WTC11 (cell line): Measurements from ENCODE around the gene SMIM44.

Experiments
- ATF3 ChIP-seq: sonication (generic); formaldehyde crosslinking; conservative IDR thresholded peaks from 2 replicates; pipeline ENCODE4 v1.8.1; 2022; ENCODE audit warnings: mild to moderate bottlenecking, missing genetic modification reagents
- CBFB ChIP-seq: sonication (generic); formaldehyde crosslinking; IDR thresholded peaks from 2 replicates; pipeline ENCODE4 v1.8.1; 2022; ENCODE audit warnings: mild to moderate bottlenecking, low read depth, missing genetic modification reagents
- CREB1 ChIP-seq: sonication (generic); formaldehyde crosslinking; IDR thresholded peaks from 2 replicates; pipeline ENCODE4 v1.8.0; 2023; ENCODE audit warnings: mild to moderate bottlenecking, missing genetic modification reagents
- ETV6 ChIP-seq: sonication (generic); formaldehyde crosslinking; IDR thresholded peaks from 2 replicates; pipeline ENCODE4 v1.8.1; 2022; ENCODE audit warnings: mild to moderate bottlenecking, missing genetic modification reagents
- GABPB1 ChIP-seq: sonication (generic); formaldehyde crosslinking; IDR thresholded peaks from 2 replicates; pipeline ENCODE4 v1.8.1; 2023; ENCODE audit warnings: mild to moderate bottlenecking, missing genetic modification reagents
- NR3C1 ChIP-seq: sonication (generic); formaldehyde crosslinking; conservative IDR thresholded peaks from 2 replicates; pipeline ENCODE4 v1.8.1; 2023; ENCODE audit warnings: low read depth, mild to moderate bottlenecking, missing genetic modification reagents
- STAT6 ChIP-seq: sonication (generic); formaldehyde crosslinking; conservative IDR thresholded peaks from 2 replicates; pipeline ENCODE4 v1.8.1; 2023; ENCODE audit warnings: mild to moderate bottlenecking, low read depth, missing genetic modification reagents, moderate library complexity
- ZNF232 ChIP-seq: sonication (generic); formaldehyde crosslinking; IDR thresholded peaks from 2 replicates; pipeline ENCODE4 v1.8.0; 2022; ENCODE audit warnings: mild to moderate bottlenecking, missing genetic modification reagents
- ZNF263 ChIP-seq: sonication (generic); formaldehyde crosslinking; IDR thresholded peaks from 2 replicates; pipeline ENCODE4 v1.8.1; 2022; ENCODE audit warnings: low read depth, mild to moderate bottlenecking, moderate library complexity, missing genetic modification reagents
- ZNF671 ChIP-seq: fragments of 250-450 bp; sonication (Bioruptor Pico); IDR thresholded peaks from 2 replicates; pipeline ENCODE4 v1.8.0; 2021; ENCODE audit warnings: mild to moderate bottlenecking
- TF ChIP-seq, protein P1 (sequence below): fragments of 200-600 bp; IDR thresholded peaks from 2 replicates; pipeline ENCODE4 v1.8.0; 2022; ENCODE audit warnings: antibody characterized with exemption
- TF ChIP-seq, protein P2 (sequence below): sonication (generic); formaldehyde crosslinking; IDR thresholded peaks from 2 replicates; pipeline ENCODE4 v1.8.0; 2022; ENCODE audit warnings: mild to moderate bottlenecking, missing genetic modification reagents
- TF ChIP-seq, protein P3 (sequence below): sonication (generic); formaldehyde crosslinking; IDR thresholded peaks from 2 replicates; pipeline ENCODE4 v1.8.1; 2023; ENCODE audit warnings: mild to moderate bottlenecking, missing genetic modification reagents, moderate library complexity

- TF ChIP-seq GABPB1 (no peak), ZNF232 (CRISPR knock-in tag) (no peak), ZNF263 (CRISPR knock-in tag) (no peak), ATF3 (no peak), STAT6 (CRISPR knock-in tag) (no peak), NR3C1 (no peak), CREB1 (CRISPR knock-in tag) (no peak), ETV6 (CRISPR knock-in tag) (no peak), ZNF671 (CRISPR knock-in tag) (no peak), CBFB (CRISPR knock-in tag) (no peak)
- TF ChIP-seq, protein P1, sequence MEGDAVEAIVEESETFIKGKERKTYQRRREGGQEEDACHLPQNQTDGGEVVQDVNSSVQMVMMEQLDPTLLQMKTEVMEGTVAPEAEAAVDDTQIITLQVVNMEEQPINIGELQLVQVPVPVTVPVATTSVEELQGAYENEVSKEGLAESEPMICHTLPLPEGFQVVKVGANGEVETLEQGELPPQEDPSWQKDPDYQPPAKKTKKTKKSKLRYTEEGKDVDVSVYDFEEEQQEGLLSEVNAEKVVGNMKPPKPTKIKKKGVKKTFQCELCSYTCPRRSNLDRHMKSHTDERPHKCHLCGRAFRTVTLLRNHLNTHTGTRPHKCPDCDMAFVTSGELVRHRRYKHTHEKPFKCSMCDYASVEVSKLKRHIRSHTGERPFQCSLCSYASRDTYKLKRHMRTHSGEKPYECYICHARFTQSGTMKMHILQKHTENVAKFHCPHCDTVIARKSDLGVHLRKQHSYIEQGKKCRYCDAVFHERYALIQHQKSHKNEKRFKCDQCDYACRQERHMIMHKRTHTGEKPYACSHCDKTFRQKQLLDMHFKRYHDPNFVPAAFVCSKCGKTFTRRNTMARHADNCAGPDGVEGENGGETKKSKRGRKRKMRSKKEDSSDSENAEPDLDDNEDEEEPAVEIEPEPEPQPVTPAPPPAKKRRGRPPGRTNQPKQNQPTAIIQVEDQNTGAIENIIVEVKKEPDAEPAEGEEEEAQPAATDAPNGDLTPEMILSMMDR, result no peak
- TF ChIP-seq, protein P2, sequence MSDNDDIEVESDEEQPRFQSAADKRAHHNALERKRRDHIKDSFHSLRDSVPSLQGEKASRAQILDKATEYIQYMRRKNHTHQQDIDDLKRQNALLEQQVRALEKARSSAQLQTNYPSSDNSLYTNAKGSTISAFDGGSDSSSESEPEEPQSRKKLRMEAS (CRISPR knock-in tag), result no peak
- TF ChIP-seq, protein P3, sequence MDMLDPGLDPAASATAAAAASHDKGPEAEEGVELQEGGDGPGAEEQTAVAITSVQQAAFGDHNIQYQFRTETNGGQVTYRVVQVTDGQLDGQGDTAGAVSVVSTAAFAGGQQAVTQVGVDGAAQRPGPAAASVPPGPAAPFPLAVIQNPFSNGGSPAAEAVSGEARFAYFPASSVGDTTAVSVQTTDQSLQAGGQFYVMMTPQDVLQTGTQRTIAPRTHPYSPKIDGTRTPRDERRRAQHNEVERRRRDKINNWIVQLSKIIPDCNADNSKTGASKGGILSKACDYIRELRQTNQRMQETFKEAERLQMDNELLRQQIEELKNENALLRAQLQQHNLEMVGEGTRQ (CRISPR knock-in tag), result no peak
These were observed 41.3 kb downstream of the SMIM44 start for GRCh38 chr19:3441986-3442329.
